Upper lobe of right lung (tissue), 1 donor: ENCODE measurements around the gene FHL1. TPM values are rescaled to one million over a fixed set of nuclear protein-coding genes. Genes with fewer than 3 reads are reported as not detected.

Source experiments
- ATAC-seq: fragments of 200-7000 bp; cut with Tn5 transposase; one replicate; pipeline ENCODE4 v1.9.1; 2020; ENCODE audit warnings: mild to moderate bottlenecking, moderate library complexity
- DNase-seq: peaks from one replicate; pipeline ENCODE4 v3.0.0-alpha.2; 2020
- H3K27ac ChIP-seq: fragments of 200-600 bp; one replicate; pipeline ENCODE4 v1.8.0; 2022
- H3K27me3 ChIP-seq: fragments of 200-600 bp; one replicate; pipeline ENCODE4 v1.8.0; 2022; ENCODE audit warnings: mild to moderate bottlenecking
- H3K36me3 ChIP-seq: fragments of 200-600 bp; one replicate; pipeline ENCODE4 v1.8.0; 2022
- H3K4me1 ChIP-seq: fragments of 200-600 bp; one replicate; pipeline ENCODE4 v1.8.0; 2022
- H3K4me3 ChIP-seq: fragments of 200-600 bp; one replicate; pipeline ENCODE4 v1.8.0; 2022; ENCODE audit warnings: mild to moderate bottlenecking
- H3K9me3 ChIP-seq: fragments of 200-600 bp; one replicate; pipeline ENCODE4 v1.8.0; 2022
- intact Hi-C: fragments of 100-400 bp; cut with DNase I; formaldehyde crosslinking; loops from one replicate; pipeline ENCODE4 v1.11.0; 2022
- total RNA-seq: library from RNA; stranded (reverse); fragmentation: NEBNext Ultra II Directional; extraction: Animal tissue kit (Norgen Biotek cat#: 25700); gene quantifications from one replicate; pipeline ENCODE4 v1.2.1, GENCODE V29; 2021
- TF ChIP-seq, protein P1 (sequence below): fragments of 200-600 bp; IDR thresholded peaks from one replicate; pipeline ENCODE4 v1.8.0; 2022; ENCODE audit warnings: antibody characterized with exemption
- donor health status: DM: no; HTN: yes; CAD: no; lungs with severe emphysema.

Gene FHL1
- total RNA-seq, 1 donor from 2014 or later = 328 TPM

DNA sequence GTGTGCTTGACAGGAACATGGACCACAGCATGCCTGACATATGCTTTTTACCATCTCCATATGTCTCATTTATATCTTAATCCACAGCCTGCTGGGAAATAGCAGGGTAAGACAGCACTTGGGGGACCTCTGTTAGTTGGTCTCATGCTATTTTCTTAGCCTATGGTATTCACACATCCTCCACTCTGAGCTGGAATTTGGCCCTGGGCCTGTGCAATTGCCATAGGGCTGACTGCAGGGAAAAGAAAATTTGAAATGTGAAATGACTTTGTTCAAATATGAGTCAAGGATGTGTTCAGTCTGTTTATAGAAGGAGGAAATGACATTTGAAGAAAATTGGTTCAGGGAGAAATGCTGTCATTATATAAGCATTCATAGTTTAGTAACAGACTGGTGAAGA, 113.4 kb downstream of the FHL1 start:
- Histone ChIP-seq H3K36me3 (no peaks in the 10 kb centered on the region), H3K27me3 (no peaks in the 10 kb centered on the region), H3K4me3 (no peak overlapping the region), H3K27ac (no peak overlapping the region), H3K9me3 (no peaks in the 10 kb centered on the region), H3K4me1 (no peaks in the 10 kb centered on the region)
- TF ChIP-seq, protein P1, sequence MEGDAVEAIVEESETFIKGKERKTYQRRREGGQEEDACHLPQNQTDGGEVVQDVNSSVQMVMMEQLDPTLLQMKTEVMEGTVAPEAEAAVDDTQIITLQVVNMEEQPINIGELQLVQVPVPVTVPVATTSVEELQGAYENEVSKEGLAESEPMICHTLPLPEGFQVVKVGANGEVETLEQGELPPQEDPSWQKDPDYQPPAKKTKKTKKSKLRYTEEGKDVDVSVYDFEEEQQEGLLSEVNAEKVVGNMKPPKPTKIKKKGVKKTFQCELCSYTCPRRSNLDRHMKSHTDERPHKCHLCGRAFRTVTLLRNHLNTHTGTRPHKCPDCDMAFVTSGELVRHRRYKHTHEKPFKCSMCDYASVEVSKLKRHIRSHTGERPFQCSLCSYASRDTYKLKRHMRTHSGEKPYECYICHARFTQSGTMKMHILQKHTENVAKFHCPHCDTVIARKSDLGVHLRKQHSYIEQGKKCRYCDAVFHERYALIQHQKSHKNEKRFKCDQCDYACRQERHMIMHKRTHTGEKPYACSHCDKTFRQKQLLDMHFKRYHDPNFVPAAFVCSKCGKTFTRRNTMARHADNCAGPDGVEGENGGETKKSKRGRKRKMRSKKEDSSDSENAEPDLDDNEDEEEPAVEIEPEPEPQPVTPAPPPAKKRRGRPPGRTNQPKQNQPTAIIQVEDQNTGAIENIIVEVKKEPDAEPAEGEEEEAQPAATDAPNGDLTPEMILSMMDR = no peak
- ATAC-seq (no peak), DNase-seq (no peak)
- intact Hi-C loops = no loop called here

Other genes with a start within 250 kb of the FHL1 start
- 30.2 TPM for gene MMGT1, start 173.5 kb upstream of the FHL1 start, total RNA-seq
- gene SLC9A6, start 162.1 kb upstream of the FHL1 start, total RNA-seq = 13.2 TPM
- gene MAP7D3, start 103.9 kb downstream of the FHL1 start, total RNA-seq = 7.9 TPM
- 0.06 TPM for gene ADGRG4, start 153.4 kb downstream of the FHL1 start, total RNA-seq